T-helper 2 cell treated with Interferon-gamma antibody and Interleukin-4, amounts not matched to agents 5 μg/mL and 100 μg/mL, for 36 hours (primary cell): ENCODE results near the gene POM121L2.
"Not testable (repeated sequence)": the region's sequence is repeated elsewhere in the genome, so short reads cannot be mapped to it uniquely, and the experiment has no call there.

Experiments
- DNase-seq: peaks from one replicate; pipeline ENCODE4 v3.0.0; 2021; ENCODE audit warnings: low spot score
- H3K27ac Mint-ChIP-seq: one replicate; pipeline ENCODE4 v1.8.0; 2021; ENCODE audit warnings: mild to moderate bottlenecking, mixed read lengths
- H3K27me3 Mint-ChIP-seq: one replicate; pipeline ENCODE4 v1.8.0; 2021; ENCODE audit warnings: low read depth, mixed read lengths
- H3K36me3 Mint-ChIP-seq: one replicate; pipeline ENCODE4 v1.8.0; 2021; ENCODE audit warnings: low read depth, mixed read lengths
- H3K4me1 Mint-ChIP-seq: one replicate; pipeline ENCODE4 v1.8.0; 2021; ENCODE audit warnings: low read depth, mixed read lengths
- H3K4me3 Mint-ChIP-seq: one replicate; pipeline ENCODE4 v1.8.0; 2022; ENCODE audit warnings: mild to moderate bottlenecking, moderate library complexity, mixed read lengths
- H3K9me3 Mint-ChIP-seq: one replicate; pipeline ENCODE4 v1.8.0; 2021; ENCODE audit warnings: mixed read lengths

POM121L2 gene

DNA sequence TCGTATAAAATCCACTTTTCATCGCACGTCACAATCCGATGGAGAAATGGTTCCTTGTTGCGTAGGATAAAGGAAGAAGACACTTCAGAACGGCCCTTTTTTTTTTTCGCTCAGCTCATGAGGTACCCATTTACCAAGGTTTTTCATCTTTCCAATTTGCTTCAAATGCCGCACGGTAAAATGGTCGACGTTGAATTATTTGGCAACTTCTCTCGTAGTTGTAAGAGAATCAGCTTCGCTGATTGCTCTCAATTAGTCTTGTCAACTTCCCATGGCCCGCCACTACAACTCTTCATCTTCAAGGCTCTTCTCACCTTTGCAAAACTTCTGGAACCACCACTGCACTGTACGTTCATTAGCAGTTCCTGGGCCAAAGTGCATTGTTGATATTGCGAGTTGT lies 28.8 kb downstream of the POM121L2 start:
- peaks cover 17% of the 10 kb centered on the region for H3K4me1 Mint-ChIP-seq
- H3K9me3 Mint-ChIP-seq, result peaks cover 32% of the 10 kb centered on the region
- DNase-seq, result no peak
- H3K27ac Mint-ChIP-seq, result peak overlapping the region; percentile 67
- peak overlapping the region; percentile 40 for H3K4me3 Mint-ChIP-seq
- H3K36me3 Mint-ChIP-seq, result peaks cover 9% of the 10 kb centered on the region
- H3K27me3 Mint-ChIP-seq, result peaks cover 91% of the 10 kb centered on the region

DNA sequence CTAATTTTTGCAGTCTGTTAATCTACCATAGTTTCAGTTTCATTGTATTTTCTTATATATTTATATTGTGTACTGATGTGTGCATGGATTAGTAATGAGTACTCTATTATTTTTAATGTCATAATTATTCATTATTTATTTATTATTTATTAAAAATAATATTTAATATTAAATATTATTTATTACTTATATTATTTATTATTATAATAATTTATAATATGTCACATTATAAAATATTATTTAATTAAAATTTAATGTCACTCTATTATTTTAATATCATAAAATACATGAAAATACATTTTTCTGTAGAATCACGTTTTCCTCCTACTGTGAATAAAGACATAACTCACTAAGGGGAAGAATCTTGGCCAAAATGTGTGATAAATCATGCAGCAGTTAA lies 30.5 kb downstream of the POM121L2 start:
- no peak for DNase-seq
- Mint-ChIP-seq H3K4me3 (no peak overlapping the region), H3K27me3 (peaks cover 82% of the 10 kb centered on the region), H3K36me3 (peaks cover 9% of the 10 kb centered on the region), H3K9me3 (peaks cover 32% of the 10 kb centered on the region), H3K4me1 (peaks cover 16% of the 10 kb centered on the region), H3K27ac (no peak overlapping the region)

DNA sequence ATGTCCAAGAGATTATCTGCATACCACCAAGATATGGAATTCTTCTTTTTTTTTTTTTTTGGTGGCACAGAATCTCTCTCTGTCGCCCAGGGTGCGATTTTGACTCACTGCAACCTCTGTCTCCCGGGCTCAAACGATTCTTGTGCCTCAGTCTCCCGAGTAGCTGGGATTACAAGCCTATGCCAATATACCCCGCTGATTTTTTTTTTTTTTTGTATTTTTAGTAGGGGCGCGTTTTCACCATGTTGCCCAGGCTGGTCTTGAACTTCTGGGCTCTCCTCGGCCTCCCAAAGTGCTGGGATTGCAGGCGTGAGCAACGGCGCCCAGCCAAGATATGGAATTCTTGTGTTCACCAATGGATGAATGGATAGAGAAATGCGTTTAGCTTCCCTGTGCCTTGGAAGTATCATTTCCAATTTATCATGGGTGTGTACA lies 31.0 kb downstream of the POM121L2 start:
- Mint-ChIP-seq H3K4me3 (no peak overlapping the region), H3K27me3 (peaks cover 82% of the 10 kb centered on the region), H3K4me1 (peaks cover 16% of the 10 kb centered on the region), H3K27ac (no peak overlapping the region), H3K9me3 (peaks cover 33% of the 10 kb centered on the region), H3K36me3 (peaks cover 9% of the 10 kb centered on the region)
- DNase-seq, result no peak

DNA sequence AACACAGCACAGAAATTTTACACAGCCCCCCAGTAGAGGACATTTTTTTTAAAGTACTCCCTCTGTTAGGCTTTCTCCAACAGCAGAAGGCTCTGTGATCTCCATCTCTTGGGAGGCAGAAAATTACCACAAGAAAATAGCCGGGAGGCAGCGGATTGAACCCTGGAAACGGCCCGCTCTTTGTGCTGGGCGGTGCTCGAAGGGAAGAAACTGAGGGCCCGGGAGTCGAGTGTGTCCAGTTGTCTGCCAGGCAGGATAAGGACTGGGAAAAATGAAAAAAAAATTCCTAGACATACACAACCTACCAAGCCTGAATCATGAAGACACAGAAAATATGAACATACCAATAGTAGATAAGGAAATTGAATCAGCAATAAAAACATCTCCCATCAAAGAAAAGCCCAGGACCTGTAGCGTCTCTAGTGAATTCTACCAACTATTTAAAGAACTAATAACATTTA lies 31.5 kb downstream of the POM121L2 start:
- DNase-seq, result no peak
- peaks cover 34% of the 10 kb centered on the region for H3K9me3 Mint-ChIP-seq
- peak overlapping the region; percentile 1 for H3K27ac Mint-ChIP-seq
- H3K27me3 Mint-ChIP-seq, result peaks cover 82% of the 10 kb centered on the region
- peaks cover 16% of the 10 kb centered on the region for H3K4me1 Mint-ChIP-seq
- peak overlapping the region; percentile 77 for H3K4me3 Mint-ChIP-seq
- H3K36me3 Mint-ChIP-seq, result peaks cover 9% of the 10 kb centered on the region

DNA sequence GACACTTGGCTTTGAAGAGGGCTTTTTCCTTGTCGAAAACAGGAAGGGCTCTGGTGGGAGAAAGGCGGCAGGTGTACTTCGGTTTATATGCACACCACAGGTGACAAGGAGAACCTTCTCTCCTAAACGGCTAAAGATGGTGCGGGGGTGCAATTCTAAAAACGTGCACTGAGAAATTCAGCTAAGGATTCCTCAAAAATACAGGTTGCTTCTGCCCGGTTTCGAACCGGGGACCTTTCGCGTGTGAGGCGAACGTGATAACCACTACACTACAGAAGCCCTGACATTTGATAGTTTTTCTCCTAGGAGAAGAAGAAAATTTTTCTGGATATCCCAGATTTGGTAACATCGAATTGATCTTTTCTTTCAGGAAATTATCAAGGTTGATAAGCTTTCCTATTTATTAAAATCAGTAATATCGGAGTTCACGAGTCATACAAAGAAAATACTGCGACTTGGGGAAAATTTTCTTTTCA lies 32.0 kb downstream of the POM121L2 start:
- DNase-seq, result peak; percentile 16
- peak overlapping the region; percentile 8 for H3K27ac Mint-ChIP-seq
- H3K4me1 Mint-ChIP-seq, result peaks cover 16% of the 10 kb centered on the region
- peak overlapping the region; percentile 77 for H3K4me3 Mint-ChIP-seq
- peaks cover 82% of the 10 kb centered on the region for H3K27me3 Mint-ChIP-seq
- peaks cover 9% of the 10 kb centered on the region for H3K36me3 Mint-ChIP-seq
- H3K9me3 Mint-ChIP-seq, result peaks cover 34% of the 10 kb centered on the region

DNA sequence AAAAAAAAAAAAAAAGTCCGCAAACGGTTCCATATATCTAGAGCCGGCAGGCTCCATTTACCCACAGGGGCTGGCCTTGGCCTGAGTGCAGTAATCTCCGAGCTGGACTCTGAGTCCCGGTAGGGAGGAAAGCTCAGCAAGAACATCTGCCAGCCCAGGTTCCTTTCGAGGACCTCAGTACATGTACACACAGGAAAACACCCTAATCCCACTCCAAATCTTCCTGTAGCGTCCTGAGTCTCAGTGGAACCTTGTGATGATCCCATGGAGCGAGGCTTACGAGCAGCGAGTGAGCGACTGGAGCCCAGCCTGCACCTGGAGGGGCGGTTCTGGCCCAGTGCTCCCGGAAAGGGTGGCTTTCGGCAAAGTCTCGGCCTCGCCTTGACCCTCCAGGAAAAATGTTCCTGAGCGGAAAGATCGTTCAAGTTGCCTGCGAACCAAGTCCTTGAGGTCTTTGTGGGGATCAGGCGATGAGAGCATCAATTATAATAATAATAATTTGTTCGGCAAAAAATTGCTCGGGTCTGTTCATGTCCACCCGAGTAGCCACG lies 32.5 kb downstream of the POM121L2 start:
- Mint-ChIP-seq H3K36me3 (peaks cover 9% of the 10 kb centered on the region), H3K4me3 (peak overlapping the region; percentile 77), H3K27me3 (peaks cover 81% of the 10 kb centered on the region), H3K9me3 (peaks cover 30% of the 10 kb centered on the region), H3K4me1 (peaks cover 16% of the 10 kb centered on the region), H3K27ac (peak overlapping the region; percentile 55)
- DNase-seq, result no peak

DNA sequence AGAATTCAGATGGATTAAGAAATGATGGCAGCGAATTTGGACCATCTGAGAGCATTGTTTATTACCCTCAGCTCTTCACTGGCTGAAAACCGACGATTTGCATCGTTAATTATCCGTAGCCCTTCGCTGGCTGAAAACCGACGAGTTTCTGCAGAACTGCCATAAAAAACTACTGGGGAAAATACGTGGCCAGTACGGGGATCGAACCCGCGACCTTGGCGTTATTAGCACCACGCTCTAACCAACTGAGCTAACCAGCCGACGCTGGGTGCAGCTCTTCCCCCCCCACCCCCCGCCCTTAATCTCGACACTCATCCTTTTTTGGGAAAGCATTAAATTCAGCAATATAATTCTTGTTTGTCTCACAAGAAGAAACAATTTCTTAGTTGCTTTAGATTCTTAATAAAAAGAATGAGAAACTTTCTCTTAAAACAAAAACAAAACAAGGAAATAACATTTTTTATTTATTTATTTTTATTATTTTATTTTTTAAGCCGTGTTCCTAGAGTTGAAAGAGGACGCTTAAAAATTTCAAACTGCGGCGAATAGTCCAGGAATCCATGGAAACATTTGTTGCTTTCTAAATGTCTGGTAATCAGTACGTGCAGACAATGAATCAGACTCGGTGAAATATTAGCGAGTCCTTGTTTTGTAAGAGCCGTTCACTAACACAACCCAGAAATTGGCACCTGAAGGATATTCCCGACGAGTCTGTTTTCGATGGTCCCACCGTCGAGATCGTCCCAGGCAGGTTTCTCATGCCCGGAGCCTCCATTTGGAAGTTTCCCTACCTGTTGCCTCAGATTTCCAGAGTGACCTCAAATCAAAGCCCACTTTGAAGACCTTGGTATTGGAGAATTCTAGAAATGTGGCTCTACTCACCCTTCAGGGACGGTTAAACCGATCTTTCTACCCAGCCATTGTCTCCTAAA lies 36.8 kb downstream of the POM121L2 start:
- Mint-ChIP-seq H3K4me1 (peaks cover 8% of the 10 kb centered on the region), H3K4me3 (no peak overlapping the region), H3K36me3 (peaks cover 2% of the 10 kb centered on the region), H3K27ac (no peak overlapping the region), H3K9me3 (peaks cover 9% of the 10 kb centered on the region), H3K27me3 (peaks cover 59% of the 10 kb centered on the region)
- DNase-seq, result no peak

DNA sequence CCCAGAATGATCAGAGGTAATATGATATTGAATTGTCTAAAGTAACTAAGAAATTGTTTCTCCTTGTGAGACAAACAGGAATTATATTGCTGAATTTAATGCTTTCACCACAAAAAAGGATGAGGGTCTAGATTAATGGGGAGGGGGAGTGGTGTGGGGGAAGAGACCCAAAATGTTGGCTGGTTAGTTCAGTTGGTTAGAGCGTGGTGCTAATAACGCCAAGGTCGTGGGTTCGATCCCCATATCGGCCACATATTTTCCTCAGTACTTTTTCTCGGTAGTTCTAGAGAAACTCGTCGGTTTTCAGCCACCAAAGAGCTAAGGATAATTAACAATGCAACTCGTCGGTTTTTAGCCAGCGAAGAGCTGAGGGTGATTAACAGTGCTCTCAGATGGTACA lies 38.3 kb downstream of the POM121L2 start:
- Mint-ChIP-seq H3K4me3 (no peak overlapping the region), H3K4me1 (no peaks in the 10 kb centered on the region), H3K27ac (no peak overlapping the region), H3K27me3 (peaks cover 59% of the 10 kb centered on the region), H3K36me3 (no peaks in the 10 kb centered on the region), H3K9me3 (peaks cover 6% of the 10 kb centered on the region)
- no peak for DNase-seq

DNA sequence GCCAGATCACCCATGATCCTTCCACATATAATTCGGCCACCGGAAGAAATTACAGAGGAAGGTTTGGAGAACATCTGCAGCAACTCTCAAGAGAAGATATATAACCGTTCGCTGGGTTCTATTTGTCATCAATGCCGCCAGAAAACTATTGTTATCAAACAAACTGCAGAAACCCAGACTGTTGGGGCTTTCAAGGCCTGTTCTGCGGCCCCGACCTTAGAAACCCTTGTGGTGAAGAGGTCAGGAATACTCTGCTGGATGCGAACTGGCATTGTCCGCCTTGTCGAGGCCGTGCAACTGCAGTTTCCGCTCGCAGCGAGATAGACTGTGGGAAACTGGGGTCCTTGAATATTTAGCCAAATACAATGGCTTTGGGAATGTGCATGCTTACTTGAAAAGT lies 43.3 kb downstream of the POM121L2 start:
- Mint-ChIP-seq H3K4me1 (peaks cover 3% of the 10 kb centered on the region), H3K27ac (no peak overlapping the region), H3K27me3 (peaks cover 42% of the 10 kb centered on the region), H3K9me3 (no peaks in the 10 kb centered on the region), H3K4me3 (no peak overlapping the region), H3K36me3 (peaks cover 3% of the 10 kb centered on the region)
- no peak for DNase-seq

DNA sequence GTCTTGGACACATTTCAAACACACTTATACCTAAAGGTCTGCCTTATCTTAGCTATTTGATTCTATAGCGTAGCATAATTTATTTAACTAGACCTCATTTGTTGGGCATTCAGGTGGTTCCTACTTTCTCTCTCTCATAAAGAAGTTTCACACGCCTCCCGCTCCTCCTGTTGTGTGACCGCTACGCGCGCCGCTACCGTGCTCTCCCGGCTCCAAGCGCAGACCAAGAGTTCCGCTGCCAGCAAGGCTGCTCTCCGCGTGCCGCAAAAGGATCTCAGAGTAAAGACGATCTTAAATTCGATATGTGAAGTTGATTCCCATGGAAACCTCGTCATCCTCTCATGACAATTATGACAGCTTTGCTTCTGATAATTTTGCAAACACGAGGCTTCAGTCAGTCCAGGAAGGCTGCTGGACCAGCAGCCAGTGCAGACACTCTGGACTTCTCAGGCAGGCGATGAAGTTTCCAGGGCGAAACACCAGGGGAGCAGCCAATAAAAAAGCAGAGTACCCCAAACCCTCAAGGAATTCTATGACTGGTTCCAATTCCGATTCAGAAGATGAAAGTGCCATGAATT lies 44.1 kb downstream of the POM121L2 start:
- Mint-ChIP-seq H3K4me1 (peaks cover 3% of the 10 kb centered on the region), H3K36me3 (peaks cover 3% of the 10 kb centered on the region), H3K27me3 (peaks cover 42% of the 10 kb centered on the region), H3K27ac (no peak overlapping the region), H3K9me3 (no peaks in the 10 kb centered on the region), H3K4me3 (peak overlapping the region; percentile 1)
- DNase-seq, result no peak

DNA sequence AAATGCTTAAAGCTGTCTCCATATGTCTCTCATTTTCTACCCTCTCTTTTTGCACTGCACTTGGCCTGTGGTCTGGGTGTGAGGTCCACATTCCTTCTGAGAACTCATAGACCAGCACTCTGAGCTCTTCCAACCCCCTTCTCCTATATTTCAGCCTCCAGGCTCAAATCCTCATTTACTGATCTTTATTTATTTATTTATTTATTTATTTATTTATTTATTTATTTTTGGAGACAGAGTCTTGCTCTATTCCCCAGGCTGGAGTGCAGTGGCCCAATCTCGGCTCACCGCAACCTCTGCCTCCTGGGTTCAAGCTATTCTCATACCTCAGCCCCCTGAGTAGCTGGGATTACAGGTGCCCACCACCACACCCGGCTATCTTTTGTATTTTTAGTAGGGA lies 45.1 kb downstream of the POM121L2 start:
- DNase-seq, H3K4me3 Mint-ChIP-seq, H3K4me1 Mint-ChIP-seq, H3K9me3 Mint-ChIP-seq, H3K36me3 Mint-ChIP-seq, H3K27ac Mint-ChIP-seq: not testable (repeated sequence)
- H3K27me3 Mint-ChIP-seq, result peaks cover 44% of the 10 kb centered on the region

DNA sequence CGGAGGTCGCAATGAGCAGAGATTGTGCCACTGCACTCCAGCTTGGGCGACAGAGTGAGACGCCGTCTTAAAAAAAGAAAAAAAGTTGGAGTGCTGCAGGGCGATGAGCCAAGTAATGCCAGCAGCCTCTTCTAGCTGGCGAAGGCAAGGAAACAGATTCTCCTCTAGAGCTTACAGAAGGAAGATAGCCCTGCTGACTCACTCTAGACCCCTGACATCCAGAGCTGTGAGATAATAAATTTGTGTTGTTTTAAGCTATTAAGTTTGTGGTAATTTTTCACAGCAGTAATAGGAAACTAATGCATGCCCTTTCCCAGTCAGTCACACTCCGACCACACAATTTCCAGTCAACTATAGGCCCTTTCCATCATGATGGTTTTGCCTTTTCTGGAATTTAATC lies 48.2 kb downstream of the POM121L2 start:
- Mint-ChIP-seq H3K9me3 (no peaks in the 10 kb centered on the region), H3K4me1 (peaks cover 5% of the 10 kb centered on the region), H3K27me3 (peaks cover 51% of the 10 kb centered on the region), H3K36me3 (peaks cover 3% of the 10 kb centered on the region), H3K4me3 (no peak overlapping the region), H3K27ac (no peak overlapping the region)
- no peak for DNase-seq

DNA sequence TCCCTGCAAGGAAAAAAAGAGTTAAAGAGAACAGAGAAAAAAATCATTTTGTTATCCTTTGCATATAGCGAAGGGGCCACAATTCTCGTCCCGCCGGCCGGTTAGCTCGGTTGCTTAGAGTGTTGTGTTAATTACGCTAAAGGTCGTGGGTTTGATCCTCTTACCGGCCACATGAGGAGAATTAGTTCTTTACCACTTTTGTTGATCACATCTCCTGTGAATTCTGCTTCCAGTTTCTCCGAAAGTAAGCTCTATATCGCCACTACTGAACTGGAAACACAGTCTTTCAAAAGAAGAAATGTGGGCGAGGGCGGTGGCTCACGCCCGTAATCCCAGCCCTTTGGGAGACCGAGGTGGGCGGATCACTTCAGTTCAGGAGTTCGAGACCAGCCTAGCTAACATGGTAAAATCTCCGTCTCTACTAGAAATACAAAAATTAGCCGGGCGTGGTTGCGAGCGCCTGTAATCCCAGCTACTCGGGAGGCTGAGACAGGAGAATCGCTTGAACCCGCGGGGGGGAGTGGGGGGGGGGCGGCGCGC lies 51.2 kb downstream of the POM121L2 start:
- no peak overlapping the region for H3K4me3 Mint-ChIP-seq

DNA sequence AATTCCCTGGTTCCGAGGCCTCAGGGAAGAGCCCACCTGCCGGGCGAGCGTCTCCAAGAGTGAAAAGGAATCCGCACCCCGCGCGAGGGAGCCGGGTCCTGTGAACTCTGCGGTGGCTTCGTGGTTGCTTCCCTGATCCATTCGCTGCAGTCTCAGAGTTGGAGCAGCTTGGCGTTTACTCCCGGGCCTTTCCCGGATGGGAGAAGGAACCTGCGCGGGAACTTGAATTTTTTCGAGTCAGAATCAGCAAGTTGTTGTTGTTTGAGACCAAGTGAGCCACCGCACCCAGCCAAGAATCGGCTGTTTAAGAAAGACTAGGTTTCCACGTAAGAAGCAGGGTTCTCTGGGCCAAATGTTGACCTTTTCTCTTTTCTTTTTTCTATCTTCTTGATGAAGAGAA lies 51.7 kb downstream of the POM121L2 start:
- Mint-ChIP-seq H3K27ac (no peak overlapping the region), H3K27me3 (peaks cover 58% of the 10 kb centered on the region)

More for the DNA sequence above, 51.2 kb downstream of the POM121L2 start:
- Mint-ChIP-seq H3K27me3 (peaks cover 53% of the 10 kb centered on the region), H3K9me3 (no peaks in the 10 kb centered on the region), H3K4me1 (peaks cover 2% of the 10 kb centered on the region), H3K36me3 (no peaks in the 10 kb centered on the region), H3K27ac (no peak overlapping the region)
- no peak for DNase-seq

More for the DNA sequence above, 51.7 kb downstream of the POM121L2 start:
- Mint-ChIP-seq H3K4me3 (no peak overlapping the region), H3K9me3 (no peaks in the 10 kb centered on the region), H3K4me1 (peaks cover 2% of the 10 kb centered on the region), H3K36me3 (no peaks in the 10 kb centered on the region)
- DNase-seq, result no peak
